Ascending aorta (tissue), 2 donors: Measurements from ENCODE around the gene HHAT. TPM values are rescaled to one million over a fixed set of nuclear protein-coding genes. Genes with fewer than 3 reads are reported as not detected.

ENCODE experiments used
- DNase-seq, 2 donors: peaks; one replicate each; pipeline ENCODE4 v3.0.0-alpha.2; 2019; ENCODE audit warnings: low spot score in 2 of 2
- H3K27ac ChIP-seq, 2 donors: fragments of 200-600 bp; sonication (generic); one replicate each; pipeline ENCODE4 v1.5.1; 2016 to 2017; ENCODE audit warnings: mild to moderate bottlenecking in 1 of 2
- H3K27me3 ChIP-seq: fragments of 200-600 bp; sonication (generic); one replicate; pipeline ENCODE4 v1.5.1; 2017
- H3K36me3 ChIP-seq, 2 donors: fragments of 200-600 bp; sonication (generic); one replicate each; pipeline ENCODE4 v1.5.1; 2016
- H3K4me1 ChIP-seq, 2 donors: fragments of 200-600 bp; sonication (generic); one replicate each; pipeline ENCODE4 v1.5.1; 2016 to 2017; ENCODE audit warnings: mild to moderate bottlenecking in 1 of 2
- H3K4me3 ChIP-seq, 2 donors: fragments of 200-600 bp; sonication (generic); one replicate each; pipeline ENCODE4 v1.5.1; 2016 to 2017; ENCODE audit warnings: mild to moderate bottlenecking in 1 of 2
- H3K9me3 ChIP-seq, 2 donors: fragments of 200-600 bp; sonication (generic); one replicate each; pipeline ENCODE4 v1.5.1; 2016
- intact Hi-C: fragments of 100-400 bp; cut with DNase I; formaldehyde crosslinking; loops from one replicate; pipeline ENCODE4 v1.15.1; 2023
- total RNA-seq: library from RNA; depleted of rRNA; stranded (reverse); fragments of >200 nt; gene quantifications from one replicate; pipeline ENCODE4 v1.1.0, GENCODE V29; 2016
- TF ChIP-seq, protein P1 (sequence below), 3 experiments: fragments of 200-600 bp in 2 of 3; fragments of 450-650 bp in 1 of 3; sonication (generic) in 2 of 3; IDR thresholded peaks; one replicate each; pipeline ENCODE4 v1.5.1; 2016 to 2019; ENCODE audit warnings: antibody characterized with exemption in 3 of 3, mild to moderate bottlenecking in 1 of 3, moderate library complexity in 1 of 3

The HHAT gene
- total RNA-seq, 1 donor from 2014 or later = 1.2 TPM

DNA sequence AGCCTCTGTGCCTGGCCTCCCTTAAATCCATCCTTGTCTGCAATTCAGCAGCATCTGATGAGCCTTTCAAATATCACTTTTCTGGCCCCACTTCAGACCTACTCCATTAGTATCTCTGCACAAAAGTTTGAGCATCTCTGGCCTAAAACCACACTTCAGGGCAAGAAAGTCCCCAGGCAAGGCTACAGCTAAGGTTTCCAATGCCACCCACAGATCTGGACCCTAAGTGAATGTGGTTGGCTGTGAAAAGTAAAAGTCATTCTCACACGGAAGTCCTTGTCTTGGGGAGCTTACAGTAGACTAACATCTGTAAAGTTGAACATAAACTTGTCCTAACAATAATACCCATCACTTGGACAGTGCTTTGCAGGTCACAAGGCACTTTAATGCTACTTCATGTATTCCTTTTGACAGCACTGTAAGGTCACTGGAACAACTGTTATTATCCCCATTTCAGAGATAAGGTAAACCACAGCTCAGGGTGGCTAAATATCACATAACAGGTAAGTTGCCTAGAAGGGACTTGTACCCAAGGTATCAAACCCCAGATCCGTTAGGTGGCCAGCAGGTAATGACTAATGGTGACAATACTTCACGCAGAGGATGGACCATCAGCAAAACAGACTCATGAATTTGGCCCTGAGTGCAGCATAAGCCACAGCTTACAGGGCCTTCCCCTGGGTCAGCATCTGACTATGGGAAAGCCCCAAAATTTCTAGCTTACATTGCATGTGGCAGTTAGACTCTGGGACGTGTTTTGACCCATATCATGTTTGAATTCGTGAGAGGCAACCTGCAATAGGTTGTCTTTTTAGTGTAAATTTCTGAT lies 356.0 kb downstream of the HHAT start:
- no peaks in the 10 kb centered on the region for H3K36me3 ChIP-seq
- H3K4me3 ChIP-seq = no peak overlapping the region
- intact Hi-C loops = no loop called here
- TF ChIP-seq, protein P1, sequence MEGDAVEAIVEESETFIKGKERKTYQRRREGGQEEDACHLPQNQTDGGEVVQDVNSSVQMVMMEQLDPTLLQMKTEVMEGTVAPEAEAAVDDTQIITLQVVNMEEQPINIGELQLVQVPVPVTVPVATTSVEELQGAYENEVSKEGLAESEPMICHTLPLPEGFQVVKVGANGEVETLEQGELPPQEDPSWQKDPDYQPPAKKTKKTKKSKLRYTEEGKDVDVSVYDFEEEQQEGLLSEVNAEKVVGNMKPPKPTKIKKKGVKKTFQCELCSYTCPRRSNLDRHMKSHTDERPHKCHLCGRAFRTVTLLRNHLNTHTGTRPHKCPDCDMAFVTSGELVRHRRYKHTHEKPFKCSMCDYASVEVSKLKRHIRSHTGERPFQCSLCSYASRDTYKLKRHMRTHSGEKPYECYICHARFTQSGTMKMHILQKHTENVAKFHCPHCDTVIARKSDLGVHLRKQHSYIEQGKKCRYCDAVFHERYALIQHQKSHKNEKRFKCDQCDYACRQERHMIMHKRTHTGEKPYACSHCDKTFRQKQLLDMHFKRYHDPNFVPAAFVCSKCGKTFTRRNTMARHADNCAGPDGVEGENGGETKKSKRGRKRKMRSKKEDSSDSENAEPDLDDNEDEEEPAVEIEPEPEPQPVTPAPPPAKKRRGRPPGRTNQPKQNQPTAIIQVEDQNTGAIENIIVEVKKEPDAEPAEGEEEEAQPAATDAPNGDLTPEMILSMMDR (IDR thresholded peaks at IDR 0.05) = no peak
- H3K27ac ChIP-seq = no peak overlapping the region
- DNase-seq = peak in 1 of 2 donors; percentile 9
- no peaks in the 10 kb centered on the region for H3K27me3 ChIP-seq
- H3K9me3 ChIP-seq = no peaks in the 10 kb centered on the region
- H3K4me1 ChIP-seq = no peaks in the 10 kb centered on the region

DNA sequence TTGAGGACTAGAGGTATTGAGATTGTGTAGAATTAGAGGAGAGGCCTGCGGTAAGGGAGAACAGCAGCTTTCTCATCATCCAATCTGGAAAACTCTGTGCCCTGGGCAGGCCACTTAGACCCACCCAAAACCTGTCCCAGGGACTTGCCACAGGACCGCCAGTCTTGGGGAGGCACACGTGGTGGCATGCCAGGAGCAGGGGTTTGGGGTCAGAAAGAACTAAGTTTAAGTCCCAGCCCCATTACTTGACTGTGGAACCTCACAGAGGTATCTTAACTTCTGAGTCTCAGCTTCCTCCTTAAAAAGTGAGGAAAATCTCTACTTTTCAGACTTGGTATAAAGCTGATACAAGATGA lies 356.6 kb downstream of the HHAT start:
- H3K27me3 ChIP-seq = no peaks in the 10 kb centered on the region
- no peaks in the 10 kb centered on the region for H3K4me1 ChIP-seq
- H3K36me3 ChIP-seq = no peaks in the 10 kb centered on the region
- DNase-seq = no peak
- TF ChIP-seq, protein P1 (IDR thresholded peaks at IDR 0.05) = no peak
- H3K9me3 ChIP-seq = no peaks in the 10 kb centered on the region
- intact Hi-C loops = no loop called here
- no peak overlapping the region for H3K27ac ChIP-seq
- H3K4me3 ChIP-seq = no peak overlapping the region

DNA sequence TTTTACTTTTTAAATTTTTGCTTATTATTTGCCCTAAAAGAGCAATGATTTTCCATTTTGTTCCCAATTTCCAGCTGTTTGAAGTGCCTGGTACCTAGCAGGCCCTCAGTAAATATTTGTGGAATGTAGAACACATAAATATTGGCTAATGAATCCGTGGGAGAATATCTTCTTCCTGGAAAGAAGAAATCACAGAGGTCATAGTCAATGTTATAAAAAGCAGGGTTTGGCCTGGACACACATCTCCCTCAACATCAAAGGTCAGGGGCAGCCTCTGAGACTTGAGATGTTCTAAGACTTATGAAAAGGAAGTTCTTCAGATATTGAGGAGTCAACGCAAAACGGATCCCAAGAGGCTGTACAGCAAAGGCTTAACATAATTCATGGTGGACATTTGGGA lies 358.1 kb downstream of the HHAT start:
- no peak for DNase-seq
- TF ChIP-seq, protein P1 (IDR thresholded peaks at IDR 0.05) = no peak
- Histone ChIP-seq H3K27me3 (no peaks in the 10 kb centered on the region), H3K27ac (no peak overlapping the region), H3K4me3 (no peak overlapping the region), H3K4me1 (no peaks in the 10 kb centered on the region), H3K9me3 (no peaks in the 10 kb centered on the region), H3K36me3 (no peaks in the 10 kb centered on the region)
- intact Hi-C loops = no loop called here

- Histone ChIP-seq H3K36me3 (no peaks in the 10 kb centered on the region), H3K27me3 (no peaks in the 10 kb centered on the region), H3K9me3 (no peaks in the 10 kb centered on the region), H3K27ac (no peak overlapping the region), H3K4me3 (no peak overlapping the region), H3K4me1 (no peaks in the 10 kb centered on the region)
- intact Hi-C loops = no loop called here
- no peak for DNase-seq
- TF ChIP-seq, protein P1 (IDR thresholded peaks at IDR 0.05) = no peak
Measured at GRCh38 chr1:210687582-210688279, 359.0 kb downstream of the HHAT start.

- H3K36me3 ChIP-seq = no peaks in the 10 kb centered on the region
- H3K9me3 ChIP-seq = no peaks in the 10 kb centered on the region
- intact Hi-C loops = no loop called here
- H3K4me1 ChIP-seq = no peaks in the 10 kb centered on the region
- no peak overlapping the region for H3K4me3 ChIP-seq
- TF ChIP-seq, protein P1 (IDR thresholded peaks at IDR 0.05) = no peak
- no peaks in the 10 kb centered on the region for H3K27me3 ChIP-seq
- DNase-seq = no peak
- H3K27ac ChIP-seq = no peak overlapping the region
Measured at GRCh38 chr1:210688512-210689234, 360.0 kb downstream of the HHAT start.
